ENCODE data around the gene RSBN1L. TPM values are rescaled to one million over a fixed set of nuclear protein-coding genes. Genes with fewer than 3 reads are reported as not detected.
A peak's percentile ranks its signal among the peaks of the same experiment; 100 is the strongest.

Gene RSBN1L
- total and polyA plus RNA-seq, 2 experiments from 2014 or later, result 4.8 to 19.2 TPM

DNA sequence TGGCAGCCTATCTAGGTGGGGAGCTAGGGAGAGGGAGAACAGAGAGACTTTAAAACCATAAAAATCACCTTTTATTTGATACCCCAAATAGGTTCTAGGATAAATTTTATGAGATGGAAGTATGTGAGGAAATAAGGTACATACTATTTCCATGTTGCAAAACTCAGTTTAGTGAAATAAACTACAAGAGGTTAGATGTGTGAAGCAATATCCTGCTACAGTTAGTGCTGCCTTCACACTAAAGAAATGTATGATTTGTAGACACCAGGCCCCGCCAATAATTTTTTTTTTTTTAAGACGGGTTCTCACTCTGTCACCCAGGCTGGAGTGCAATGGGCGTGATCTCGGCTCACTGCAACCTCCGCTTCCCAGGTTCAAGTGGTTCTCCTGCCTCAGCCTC is 34.4 kb upstream of the RSBN1L start:
- 99% methylated on average over 5 of the region's 5 CpGs for WGBS (ENCODE audit: low lambda C conversion rate, missing lambda C conversion rate)
- no peak overlapping the region for H3K4me3 ChIP-seq
- TF ChIP-seq EZH2phosphoT487 (IDR thresholded peaks at IDR 0.05; ENCODE audit: low read depth, severe bottlenecking, unreplicated experiment), result no peak
- TF ChIP-seq EZH2 (IDR thresholded peaks at IDR 0.05; ENCODE audit: borderline replicate concordance), result no peak
- TF ChIP-seq, protein P1, sequence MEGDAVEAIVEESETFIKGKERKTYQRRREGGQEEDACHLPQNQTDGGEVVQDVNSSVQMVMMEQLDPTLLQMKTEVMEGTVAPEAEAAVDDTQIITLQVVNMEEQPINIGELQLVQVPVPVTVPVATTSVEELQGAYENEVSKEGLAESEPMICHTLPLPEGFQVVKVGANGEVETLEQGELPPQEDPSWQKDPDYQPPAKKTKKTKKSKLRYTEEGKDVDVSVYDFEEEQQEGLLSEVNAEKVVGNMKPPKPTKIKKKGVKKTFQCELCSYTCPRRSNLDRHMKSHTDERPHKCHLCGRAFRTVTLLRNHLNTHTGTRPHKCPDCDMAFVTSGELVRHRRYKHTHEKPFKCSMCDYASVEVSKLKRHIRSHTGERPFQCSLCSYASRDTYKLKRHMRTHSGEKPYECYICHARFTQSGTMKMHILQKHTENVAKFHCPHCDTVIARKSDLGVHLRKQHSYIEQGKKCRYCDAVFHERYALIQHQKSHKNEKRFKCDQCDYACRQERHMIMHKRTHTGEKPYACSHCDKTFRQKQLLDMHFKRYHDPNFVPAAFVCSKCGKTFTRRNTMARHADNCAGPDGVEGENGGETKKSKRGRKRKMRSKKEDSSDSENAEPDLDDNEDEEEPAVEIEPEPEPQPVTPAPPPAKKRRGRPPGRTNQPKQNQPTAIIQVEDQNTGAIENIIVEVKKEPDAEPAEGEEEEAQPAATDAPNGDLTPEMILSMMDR (IDR thresholded peaks at IDR 0.05; ENCODE audit: poor library complexity), result no peak
- no peak overlapping the region for H2AFZ ChIP-seq
- no peaks in the 10 kb centered on the region for H3K9me3 ChIP-seq (ENCODE audit: low read depth)
- H3K27me3 ChIP-seq, result no peaks in the 10 kb centered on the region
- H4K20me1 ChIP-seq (ENCODE audit: insufficient read depth, poor library complexity, severe bottlenecking), result no peaks in the 10 kb centered on the region
- H3K4me2 ChIP-seq, result no peak overlapping the region
- H3K27ac ChIP-seq, result no peak overlapping the region
- H3K79me2 ChIP-seq, result no peaks in the 10 kb centered on the region
- H3K9me2 ChIP-seq (replicated peaks; ENCODE audit: insufficient read depth), result no peaks in the 10 kb centered on the region
- DNase-seq (ENCODE audit: low spot score), result no peak
- peaks cover 19% of the 10 kb centered on the region for H3K4me1 ChIP-seq (ENCODE audit: insufficient read depth)
- H3K36me3 ChIP-seq (replicated peaks; ENCODE audit: insufficient read depth, low read depth), result no peaks in the 10 kb centered on the region

DNA sequence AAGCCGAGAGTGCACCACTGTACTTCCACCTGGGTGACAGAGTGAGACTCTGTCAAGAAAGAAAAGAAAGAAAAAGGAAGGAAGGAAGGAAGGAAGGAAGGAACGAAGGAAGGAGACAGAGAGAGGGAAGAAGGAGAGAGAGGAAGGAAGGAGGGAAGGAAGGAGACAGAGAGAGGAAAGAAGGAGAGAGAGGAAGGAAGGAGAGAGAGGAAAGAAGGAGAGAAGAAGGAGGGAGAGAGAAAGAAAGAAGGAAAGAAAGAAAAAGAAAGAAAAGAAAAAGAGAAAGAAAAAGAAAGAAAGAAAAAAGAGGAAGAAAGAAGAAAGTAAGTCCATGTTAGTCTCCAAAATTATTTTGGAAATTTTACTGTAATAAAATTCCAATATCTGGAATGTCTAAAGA is 33.4 kb upstream of the RSBN1L start:
- 84% methylated on average over 2 of the region's 2 CpGs for WGBS (ENCODE audit: low lambda C conversion rate, missing lambda C conversion rate)
- DNase-seq (ENCODE audit: low spot score), result no peak
- no peak overlapping the region for H3K4me3 ChIP-seq

DNA sequence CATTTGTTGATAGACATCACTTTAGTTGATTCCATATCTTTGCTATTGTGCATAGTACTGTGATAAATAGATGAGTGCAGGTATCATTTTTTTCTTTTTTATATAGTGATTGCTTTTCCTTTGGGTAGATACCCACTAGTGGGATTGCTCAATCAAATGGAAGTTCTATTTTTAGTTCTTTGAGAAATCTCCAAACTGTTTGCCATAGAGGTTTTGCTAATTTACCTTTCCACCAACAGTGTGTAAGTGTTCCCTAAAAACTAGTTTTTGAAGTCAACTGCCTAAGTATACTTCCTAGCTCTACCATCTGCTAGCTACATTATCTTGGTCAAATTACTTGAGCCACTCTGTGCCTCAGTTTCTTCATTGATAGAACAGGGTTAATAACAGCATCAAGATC is 31.5 kb upstream of the RSBN1L start:
- no peaks in the 10 kb centered on the region for H3K27me3 ChIP-seq
- no peak for DNase-seq (ENCODE audit: low spot score)
- peaks cover 23% of the 10 kb centered on the region for H3K4me1 ChIP-seq (ENCODE audit: insufficient read depth)
- TF ChIP-seq, protein P1 (IDR thresholded peaks at IDR 0.05; ENCODE audit: poor library complexity), result no peak
- no peak for TF ChIP-seq EZH2 (IDR thresholded peaks at IDR 0.05; ENCODE audit: borderline replicate concordance)
- TF ChIP-seq EZH2phosphoT487 (IDR thresholded peaks at IDR 0.05; ENCODE audit: low read depth, severe bottlenecking, unreplicated experiment), result no peak
- no peak overlapping the region for H3K4me2 ChIP-seq
- peak overlapping the region; percentile 7 for H3K27ac ChIP-seq
- no peak overlapping the region for H3K4me3 ChIP-seq
- no peaks in the 10 kb centered on the region for H3K36me3 ChIP-seq (replicated peaks; ENCODE audit: insufficient read depth, low read depth)
- H4K20me1 ChIP-seq (ENCODE audit: insufficient read depth, poor library complexity, severe bottlenecking), result no peaks in the 10 kb centered on the region
- no peaks in the 10 kb centered on the region for H3K9me2 ChIP-seq (replicated peaks; ENCODE audit: insufficient read depth)
- no peaks in the 10 kb centered on the region for H3K9me3 ChIP-seq (ENCODE audit: low read depth)
- no peak overlapping the region for H2AFZ ChIP-seq
- no peaks in the 10 kb centered on the region for H3K79me2 ChIP-seq

More for the DNA sequence above, 33.4 kb upstream of the RSBN1L start:
- H3K27me3 ChIP-seq, result no peaks in the 10 kb centered on the region
- H3K4me1 ChIP-seq (ENCODE audit: insufficient read depth), result peaks cover 23% of the 10 kb centered on the region
- no peaks in the 10 kb centered on the region for H3K9me2 ChIP-seq (replicated peaks; ENCODE audit: insufficient read depth)
- no peak overlapping the region for H3K4me2 ChIP-seq
- H3K9me3 ChIP-seq (ENCODE audit: low read depth), result no peaks in the 10 kb centered on the region
- TF ChIP-seq, protein P1 (IDR thresholded peaks at IDR 0.05; ENCODE audit: poor library complexity), result no peak
- no peak for TF ChIP-seq EZH2 (IDR thresholded peaks at IDR 0.05; ENCODE audit: borderline replicate concordance)
- no peak for TF ChIP-seq EZH2phosphoT487 (IDR thresholded peaks at IDR 0.05; ENCODE audit: low read depth, severe bottlenecking, unreplicated experiment)
- H3K27ac ChIP-seq, result no peak overlapping the region
- H3K79me2 ChIP-seq, result no peaks in the 10 kb centered on the region
- no peaks in the 10 kb centered on the region for H3K36me3 ChIP-seq (replicated peaks; ENCODE audit: insufficient read depth, low read depth)
- H4K20me1 ChIP-seq (ENCODE audit: insufficient read depth, poor library complexity, severe bottlenecking), result no peaks in the 10 kb centered on the region
- no peak overlapping the region for H2AFZ ChIP-seq

DNA sequence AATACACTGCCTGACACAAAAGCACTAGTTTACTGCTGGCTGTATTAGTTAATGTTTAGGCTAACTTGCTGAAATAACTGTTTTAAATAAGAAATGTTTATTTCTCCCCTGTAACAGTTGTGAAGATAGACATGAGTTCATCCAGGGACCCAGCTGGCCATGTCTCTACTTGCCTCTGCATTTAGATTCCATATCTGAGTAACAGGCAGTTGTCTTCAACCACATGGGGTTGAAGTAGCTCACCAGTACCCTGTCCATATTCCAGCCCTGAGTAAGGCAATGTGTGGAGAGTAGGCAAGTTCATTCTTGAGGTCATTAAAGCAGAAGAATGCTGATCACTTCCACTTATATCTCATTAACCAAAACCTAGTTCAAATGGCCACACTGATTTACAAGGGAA is 31.1 kb upstream of the RSBN1L start:
- no peaks in the 10 kb centered on the region for H3K9me3 ChIP-seq (ENCODE audit: low read depth)
- no peaks in the 10 kb centered on the region for H3K27me3 ChIP-seq
- H4K20me1 ChIP-seq (ENCODE audit: insufficient read depth, poor library complexity, severe bottlenecking), result no peaks in the 10 kb centered on the region
- H3K36me3 ChIP-seq (replicated peaks; ENCODE audit: insufficient read depth, low read depth), result no peaks in the 10 kb centered on the region
- H2AFZ ChIP-seq, result no peak overlapping the region
- peaks cover 23% of the 10 kb centered on the region for H3K4me1 ChIP-seq (ENCODE audit: insufficient read depth)
- H3K9me2 ChIP-seq (replicated peaks; ENCODE audit: insufficient read depth), result no peaks in the 10 kb centered on the region
- no peak for DNase-seq (ENCODE audit: low spot score)
- H3K4me2 ChIP-seq, result no peak overlapping the region
- TF ChIP-seq EZH2phosphoT487 (IDR thresholded peaks at IDR 0.05; ENCODE audit: low read depth, severe bottlenecking, unreplicated experiment), result no peak
- no peak for TF ChIP-seq EZH2 (IDR thresholded peaks at IDR 0.05; ENCODE audit: borderline replicate concordance)
- TF ChIP-seq, protein P1 (IDR thresholded peaks at IDR 0.05; ENCODE audit: poor library complexity), result no peak
- peak overlapping the region; percentile 7 for H3K27ac ChIP-seq
- no peaks in the 10 kb centered on the region for H3K79me2 ChIP-seq
- no peak overlapping the region for H3K4me3 ChIP-seq
